ENCODE data around the gene KCNA4. TPM values are rescaled to one million over a fixed set of nuclear protein-coding genes. Genes with fewer than 3 reads are reported as not detected.

The KCNA4 gene
- polyA plus RNA-seq, 1 of the 3 experiments (the other 2 are of a cell fraction), result not detected

DNA sequence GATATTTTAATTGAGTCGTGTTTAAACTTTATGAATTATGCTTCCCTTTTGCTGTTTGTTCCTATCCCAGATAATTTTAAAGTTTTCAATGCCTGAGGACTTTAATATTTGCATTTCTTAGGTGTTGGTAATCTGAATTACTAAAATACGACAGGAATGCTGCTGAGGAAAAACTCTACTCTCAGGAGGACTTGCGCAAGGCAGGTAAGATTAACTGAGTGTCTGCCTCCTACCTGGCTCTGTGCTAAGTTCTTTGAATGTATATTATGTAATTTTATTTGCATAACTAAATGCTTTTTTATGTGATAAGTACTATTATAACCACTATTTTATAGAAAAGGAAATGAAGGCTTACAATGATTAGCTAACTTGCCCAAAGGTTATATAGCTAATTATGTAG lies 2.7 kb upstream of the KCNA4 start:
- no peaks in the 10 kb centered on the region for H3F3A ChIP-seq (replicated peaks; ENCODE audit: insufficient read depth)
- CTCF ChIA-PET, result no interaction called here
- 42% methylated on average over 3 of the region's 3 CpGs for WGBS (ENCODE audit: low lambda C conversion rate)
- H3K27ac ChIP-seq (ENCODE audit: low read depth in 2 of 2, low read length in 1 of 2), result no peak overlapping the region
- no peak overlapping the region for H3K4me2 ChIP-seq
- POLR2A ChIA-PET, result no interaction called here
- H2AFZ ChIP-seq (ENCODE audit: low read depth), result no peak overlapping the region
- H3K4me3 ChIP-seq (ENCODE audit: low read depth in 2 of 2, low read length in 1 of 2), result no peak overlapping the region
- H3K9ac ChIP-seq, result no peak overlapping the region
- no peaks in the 10 kb centered on the region for H3K79me2 ChIP-seq (ENCODE audit: insufficient read depth)
- no peaks in the 10 kb centered on the region for H4K20me1 ChIP-seq (ENCODE audit: insufficient read depth)
- H3K9me2 ChIP-seq, result no peaks in the 10 kb centered on the region
- H3K9me3 ChIP-seq, result no peaks in the 10 kb centered on the region
- H3K4me1 ChIP-seq (ENCODE audit: control insufficient read depth in 1 of 2, insufficient read depth in 2 of 2, low read depth in 1 of 2, low read length in 1 of 2), result no peaks in the 10 kb centered on the region
- TF ChIP-seq EZH2phosphoT487 (IDR thresholded peaks at IDR 0.05; ENCODE audit: borderline replicate concordance, low read depth) (no peak), TCF12 (IDR thresholded peaks at IDR 0.05) (no peak), MEF2A (IDR thresholded peaks at IDR 0.05; ENCODE audit: borderline replicate concordance, low read depth) (no peak), GATA2 (CRISPR knock-in tag; IDR thresholded peaks at IDR 0.05) (no peak), SIN3A (IDR thresholded peaks at IDR 0.05; ENCODE audit: borderline replicate concordance, low read depth, low read length) (no peak)
- TF ChIP-seq, protein P1, sequence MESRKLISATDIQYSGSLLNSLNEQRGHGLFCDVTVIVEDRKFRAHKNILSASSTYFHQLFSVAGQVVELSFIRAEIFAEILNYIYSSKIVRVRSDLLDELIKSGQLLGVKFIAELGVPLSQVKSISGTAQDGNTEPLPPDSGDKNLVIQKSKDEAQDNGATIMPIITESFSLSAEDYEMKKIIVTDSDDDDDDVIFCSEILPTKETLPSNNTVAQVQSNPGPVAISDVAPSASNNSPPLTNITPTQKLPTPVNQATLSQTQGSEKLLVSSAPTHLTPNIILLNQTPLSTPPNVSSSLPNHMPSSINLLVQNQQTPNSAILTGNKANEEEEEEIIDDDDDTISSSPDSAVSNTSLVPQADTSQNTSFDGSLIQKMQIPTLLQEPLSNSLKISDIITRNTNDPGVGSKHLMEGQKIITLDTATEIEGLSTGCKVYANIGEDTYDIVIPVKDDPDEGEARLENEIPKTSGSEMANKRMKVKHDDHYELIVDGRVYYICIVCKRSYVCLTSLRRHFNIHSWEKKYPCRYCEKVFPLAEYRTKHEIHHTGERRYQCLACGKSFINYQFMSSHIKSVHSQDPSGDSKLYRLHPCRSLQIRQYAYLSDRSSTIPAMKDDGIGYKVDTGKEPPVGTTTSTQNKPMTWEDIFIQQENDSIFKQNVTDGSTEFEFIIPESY (IDR thresholded peaks at IDR 0.05; ENCODE audit: borderline replicate concordance, low read depth), result no peak
- no peaks in the 10 kb centered on the region for H3K36me3 ChIP-seq (replicated peaks in 1 of 2; ENCODE audit: control insufficient read depth in 1 of 2, insufficient read depth in 2 of 2, low read length in 1 of 2)
- no peak for DNase-seq
- H3K27me3 ChIP-seq (ENCODE audit: insufficient read depth), result peaks cover 30% of the 10 kb centered on the region; the same call in 1 of the 2 replicates

DNA sequence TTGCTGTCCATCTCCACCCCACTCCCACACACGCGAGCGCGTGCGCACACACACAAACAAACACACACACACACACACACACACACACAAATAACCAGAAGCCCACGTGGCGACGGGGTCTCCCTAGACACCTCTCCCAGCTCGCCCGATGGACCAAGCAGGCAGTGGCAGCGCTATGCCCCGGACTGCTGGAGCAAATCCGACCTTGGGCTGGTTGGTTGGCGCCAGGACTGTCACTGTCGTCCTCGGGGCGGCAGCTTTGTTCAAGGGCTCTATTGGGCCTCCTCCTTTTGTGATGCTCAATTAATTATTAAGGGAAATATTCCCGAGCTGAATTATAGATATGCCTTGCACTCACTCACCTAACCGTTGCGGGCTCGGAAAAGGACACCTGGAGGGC lies 1.7 kb upstream of the KCNA4 start:
- Histone ChIP-seq H3K4me2 (no peak overlapping the region), H3K4me1 (ENCODE audit: control insufficient read depth in 1 of 2, insufficient read depth in 2 of 2, low read depth in 1 of 2, low read length in 1 of 2) (no peaks in the 10 kb centered on the region), H4K20me1 (ENCODE audit: insufficient read depth) (no peaks in the 10 kb centered on the region), H2AFZ (ENCODE audit: low read depth) (no peak overlapping the region), H3K36me3 (replicated peaks in 1 of 2; ENCODE audit: control insufficient read depth in 1 of 2, insufficient read depth in 2 of 2, low read length in 1 of 2) (no peaks in the 10 kb centered on the region), H3K9me2 (no peaks in the 10 kb centered on the region), H3K79me2 (ENCODE audit: insufficient read depth) (no peaks in the 10 kb centered on the region), H3F3A (replicated peaks; ENCODE audit: insufficient read depth) (no peaks in the 10 kb centered on the region), H3K9ac (no peak overlapping the region), H3K9me3 (no peaks in the 10 kb centered on the region), H3K4me3 (ENCODE audit: low read depth in 2 of 2, low read length in 1 of 2) (no peak overlapping the region), H3K27me3 (ENCODE audit: insufficient read depth) (peaks cover 30% of the 10 kb centered on the region; the same call in 1 of the 2 replicates), H3K27ac (ENCODE audit: low read depth in 2 of 2, low read length in 1 of 2) (no peak overlapping the region)
- ChIA-PET POLR2A (no interaction called here), CTCF (no interaction called here)
- TF ChIP-seq, protein P2, sequence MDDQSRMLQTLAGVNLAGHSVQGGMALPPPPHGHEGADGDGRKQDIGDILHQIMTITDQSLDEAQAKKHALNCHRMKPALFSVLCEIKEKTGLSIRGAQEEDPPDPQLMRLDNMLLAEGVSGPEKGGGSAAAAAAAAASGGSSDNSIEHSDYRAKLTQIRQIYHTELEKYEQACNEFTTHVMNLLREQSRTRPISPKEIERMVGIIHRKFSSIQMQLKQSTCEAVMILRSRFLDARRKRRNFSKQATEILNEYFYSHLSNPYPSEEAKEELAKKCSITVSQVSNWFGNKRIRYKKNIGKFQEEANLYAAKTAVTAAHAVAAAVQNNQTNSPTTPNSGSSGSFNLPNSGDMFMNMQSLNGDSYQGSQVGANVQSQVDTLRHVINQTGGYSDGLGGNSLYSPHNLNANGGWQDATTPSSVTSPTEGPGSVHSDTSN (IDR thresholded peaks at IDR 0.05), result no peak
- WGBS (ENCODE audit: low lambda C conversion rate), result 64% methylated on average over 20 of the region's 21 CpGs
- DNase-seq, result no peak

DNA sequence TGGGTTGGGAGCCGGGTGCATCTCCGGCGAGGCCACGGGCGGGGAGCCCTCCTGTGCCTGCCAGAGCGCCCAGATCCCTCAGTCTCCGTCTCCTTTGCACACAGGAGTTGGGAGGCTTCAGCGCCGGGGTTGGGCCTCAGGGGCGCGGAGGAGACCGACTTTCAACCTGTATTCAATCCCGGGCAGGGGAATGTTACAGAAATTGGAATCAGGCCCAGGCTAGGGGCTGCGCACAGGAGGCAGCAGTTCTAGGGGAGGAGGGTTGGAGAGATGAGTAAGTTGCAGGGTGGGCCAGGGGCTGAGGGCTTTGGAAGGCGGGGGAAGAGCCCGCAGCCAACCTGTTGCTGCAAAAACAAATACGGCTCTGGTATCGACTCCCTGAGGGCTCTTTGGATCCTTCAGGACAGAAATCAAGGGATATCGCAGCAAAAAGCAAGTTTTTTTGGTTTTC lies 640 bp upstream of the KCNA4 start:
- Histone ChIP-seq H3F3A (replicated peaks; ENCODE audit: insufficient read depth) (no peaks in the 10 kb centered on the region), H4K20me1 (ENCODE audit: insufficient read depth) (no peaks in the 10 kb centered on the region), H3K79me2 (ENCODE audit: insufficient read depth) (no peaks in the 10 kb centered on the region), H3K9me2 (no peaks in the 10 kb centered on the region), H3K27me3 (ENCODE audit: insufficient read depth) (peaks cover 30% of the 10 kb centered on the region; the same call in 1 of the 2 replicates), H3K9me3 (no peaks in the 10 kb centered on the region), H3K4me2 (no peak overlapping the region), H3K4me1 (ENCODE audit: control insufficient read depth in 1 of 2, insufficient read depth in 2 of 2, low read depth in 1 of 2, low read length in 1 of 2) (no peaks in the 10 kb centered on the region), H3K4me3 (ENCODE audit: low read depth in 2 of 2, low read length in 1 of 2) (no peak overlapping the region), H3K36me3 (replicated peaks in 1 of 2; ENCODE audit: control insufficient read depth in 1 of 2, insufficient read depth in 2 of 2, low read length in 1 of 2) (no peaks in the 10 kb centered on the region), H2AFZ (ENCODE audit: low read depth) (no peak overlapping the region), H3K9ac (no peak overlapping the region), H3K27ac (ENCODE audit: low read depth in 2 of 2, low read length in 1 of 2) (no peak overlapping the region)
- ChIA-PET CTCF (no interaction called here), POLR2A (no interaction called here)
- TF ChIP-seq, protein P3, sequence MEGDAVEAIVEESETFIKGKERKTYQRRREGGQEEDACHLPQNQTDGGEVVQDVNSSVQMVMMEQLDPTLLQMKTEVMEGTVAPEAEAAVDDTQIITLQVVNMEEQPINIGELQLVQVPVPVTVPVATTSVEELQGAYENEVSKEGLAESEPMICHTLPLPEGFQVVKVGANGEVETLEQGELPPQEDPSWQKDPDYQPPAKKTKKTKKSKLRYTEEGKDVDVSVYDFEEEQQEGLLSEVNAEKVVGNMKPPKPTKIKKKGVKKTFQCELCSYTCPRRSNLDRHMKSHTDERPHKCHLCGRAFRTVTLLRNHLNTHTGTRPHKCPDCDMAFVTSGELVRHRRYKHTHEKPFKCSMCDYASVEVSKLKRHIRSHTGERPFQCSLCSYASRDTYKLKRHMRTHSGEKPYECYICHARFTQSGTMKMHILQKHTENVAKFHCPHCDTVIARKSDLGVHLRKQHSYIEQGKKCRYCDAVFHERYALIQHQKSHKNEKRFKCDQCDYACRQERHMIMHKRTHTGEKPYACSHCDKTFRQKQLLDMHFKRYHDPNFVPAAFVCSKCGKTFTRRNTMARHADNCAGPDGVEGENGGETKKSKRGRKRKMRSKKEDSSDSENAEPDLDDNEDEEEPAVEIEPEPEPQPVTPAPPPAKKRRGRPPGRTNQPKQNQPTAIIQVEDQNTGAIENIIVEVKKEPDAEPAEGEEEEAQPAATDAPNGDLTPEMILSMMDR (IDR thresholded peaks at IDR 0.05), result no peak
- TF ChIP-seq, protein P2 (IDR thresholded peaks at IDR 0.05), result no peak
- TF ChIP-seq POLR2AphosphoS5 (IDR thresholded peaks at IDR 0.05; ENCODE audit: low read depth, low read length), result no peak
- TF ChIP-seq, protein P4, sequence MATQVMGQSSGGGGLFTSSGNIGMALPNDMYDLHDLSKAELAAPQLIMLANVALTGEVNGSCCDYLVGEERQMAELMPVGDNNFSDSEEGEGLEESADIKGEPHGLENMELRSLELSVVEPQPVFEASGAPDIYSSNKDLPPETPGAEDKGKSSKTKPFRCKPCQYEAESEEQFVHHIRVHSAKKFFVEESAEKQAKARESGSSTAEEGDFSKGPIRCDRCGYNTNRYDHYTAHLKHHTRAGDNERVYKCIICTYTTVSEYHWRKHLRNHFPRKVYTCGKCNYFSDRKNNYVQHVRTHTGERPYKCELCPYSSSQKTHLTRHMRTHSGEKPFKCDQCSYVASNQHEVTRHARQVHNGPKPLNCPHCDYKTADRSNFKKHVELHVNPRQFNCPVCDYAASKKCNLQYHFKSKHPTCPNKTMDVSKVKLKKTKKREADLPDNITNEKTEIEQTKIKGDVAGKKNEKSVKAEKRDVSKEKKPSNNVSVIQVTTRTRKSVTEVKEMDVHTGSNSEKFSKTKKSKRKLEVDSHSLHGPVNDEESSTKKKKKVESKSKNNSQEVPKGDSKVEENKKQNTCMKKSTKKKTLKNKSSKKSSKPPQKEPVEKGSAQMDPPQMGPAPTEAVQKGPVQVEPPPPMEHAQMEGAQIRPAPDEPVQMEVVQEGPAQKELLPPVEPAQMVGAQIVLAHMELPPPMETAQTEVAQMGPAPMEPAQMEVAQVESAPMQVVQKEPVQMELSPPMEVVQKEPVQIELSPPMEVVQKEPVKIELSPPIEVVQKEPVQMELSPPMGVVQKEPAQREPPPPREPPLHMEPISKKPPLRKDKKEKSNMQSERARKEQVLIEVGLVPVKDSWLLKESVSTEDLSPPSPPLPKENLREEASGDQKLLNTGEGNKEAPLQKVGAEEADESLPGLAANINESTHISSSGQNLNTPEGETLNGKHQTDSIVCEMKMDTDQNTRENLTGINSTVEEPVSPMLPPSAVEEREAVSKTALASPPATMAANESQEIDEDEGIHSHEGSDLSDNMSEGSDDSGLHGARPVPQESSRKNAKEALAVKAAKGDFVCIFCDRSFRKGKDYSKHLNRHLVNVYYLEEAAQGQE (IDR thresholded peaks at IDR 0.05; ENCODE audit: low read depth, low read length), result no peak
- no peak for TF ChIP-seq TCF12 (IDR thresholded peaks at IDR 0.05)
- TF ChIP-seq ELF1 (IDR thresholded peaks at IDR 0.05), result no peak
- peak; percentile 21 for DNase-seq
- 44% methylated on average over 19 of the region's 19 CpGs for WGBS (ENCODE audit: low lambda C conversion rate)

Data from SK-N-SH (cell line).